ENCODE measurements around the gene EIPR1.
A peak's percentile ranks its signal among the peaks of the same experiment; 100 is the strongest.

EIPR1 gene

DNA sequence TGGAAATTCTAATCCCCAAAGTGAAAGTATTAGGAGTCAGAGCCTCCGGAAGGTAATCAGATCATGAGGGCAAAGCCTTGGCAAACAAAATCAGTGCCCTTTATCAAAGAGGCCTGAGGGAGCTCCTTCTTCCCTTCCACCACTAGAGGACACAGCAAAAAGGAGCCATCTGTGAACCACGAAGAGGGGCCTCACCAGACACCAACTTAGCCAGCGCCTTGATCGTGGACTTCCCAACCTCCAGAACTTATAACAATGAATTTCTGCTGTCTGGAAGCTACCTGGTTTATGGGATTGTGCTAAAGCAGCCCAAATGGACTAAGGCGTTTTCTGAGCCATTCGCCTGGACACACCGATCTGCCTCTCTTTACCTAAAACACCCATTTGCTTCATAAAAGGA, 133.1 kb downstream of the EIPR1 start:
- DNase-seq: no peak

DNA sequence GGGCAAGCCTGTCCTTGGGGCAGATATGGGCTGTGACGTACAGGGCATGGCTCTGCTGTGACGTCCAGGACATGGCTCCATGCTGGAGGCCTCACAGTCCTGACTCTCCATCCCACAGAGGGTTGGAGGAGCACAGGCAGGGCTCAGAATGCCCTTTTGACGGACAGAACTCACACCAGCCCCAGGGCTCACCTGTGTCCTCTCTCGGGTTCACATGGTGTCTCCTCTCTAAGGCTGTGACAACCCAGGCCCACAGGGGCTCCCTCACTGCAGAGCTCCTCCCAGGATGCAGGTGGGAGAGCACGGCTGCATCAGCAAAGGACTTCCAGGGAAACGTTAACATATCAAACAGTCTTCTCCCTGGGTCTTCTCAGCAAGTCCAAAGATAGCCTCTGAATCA, 133.8 kb downstream of the EIPR1 start:
- no peak for DNase-seq

GRCh38 chr2:3242747-3243369, 134.8 kb downstream of the EIPR1 start:
- DNase-seq: no peak

DNA sequence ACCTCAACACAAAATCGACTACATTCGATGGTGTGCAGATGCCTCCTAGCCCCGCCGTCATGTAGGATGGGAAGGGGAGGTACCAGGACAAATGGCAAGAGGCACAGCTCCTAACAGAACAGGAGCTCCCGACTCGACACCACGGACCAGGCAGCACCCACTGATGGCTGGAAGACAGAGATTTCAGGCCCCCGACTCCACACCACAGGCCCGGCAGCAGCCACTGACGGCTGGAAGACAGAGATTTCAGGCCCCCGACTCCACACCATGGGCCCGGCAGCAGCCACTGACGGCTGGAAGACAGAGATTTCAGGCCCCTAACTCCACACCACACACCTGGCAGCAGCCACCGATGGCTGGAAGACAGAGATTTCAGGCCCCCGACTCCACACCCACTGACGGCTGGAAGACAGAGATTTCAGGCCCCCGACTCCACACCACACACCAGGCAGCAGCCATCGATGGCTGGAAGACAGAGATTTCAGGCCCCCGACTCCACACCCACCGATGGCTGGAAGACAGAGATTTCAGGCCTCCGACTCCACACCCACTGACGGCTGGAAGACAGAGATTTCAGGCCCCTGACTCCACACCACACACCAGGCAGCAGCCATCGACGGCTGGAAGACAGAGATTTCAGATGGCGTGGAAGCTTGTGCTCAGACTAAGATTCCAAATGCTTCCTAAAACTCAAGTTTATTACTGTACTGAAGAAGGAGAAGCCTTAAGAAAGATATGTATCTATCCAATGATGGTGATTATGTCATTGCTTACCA, 135.5 kb downstream of the EIPR1 start:
- no peak for DNase-seq

GRCh38 chr2:3238951-3239841, 138.4 kb downstream of the EIPR1 start:
- no peak for DNase-seq

DNA sequence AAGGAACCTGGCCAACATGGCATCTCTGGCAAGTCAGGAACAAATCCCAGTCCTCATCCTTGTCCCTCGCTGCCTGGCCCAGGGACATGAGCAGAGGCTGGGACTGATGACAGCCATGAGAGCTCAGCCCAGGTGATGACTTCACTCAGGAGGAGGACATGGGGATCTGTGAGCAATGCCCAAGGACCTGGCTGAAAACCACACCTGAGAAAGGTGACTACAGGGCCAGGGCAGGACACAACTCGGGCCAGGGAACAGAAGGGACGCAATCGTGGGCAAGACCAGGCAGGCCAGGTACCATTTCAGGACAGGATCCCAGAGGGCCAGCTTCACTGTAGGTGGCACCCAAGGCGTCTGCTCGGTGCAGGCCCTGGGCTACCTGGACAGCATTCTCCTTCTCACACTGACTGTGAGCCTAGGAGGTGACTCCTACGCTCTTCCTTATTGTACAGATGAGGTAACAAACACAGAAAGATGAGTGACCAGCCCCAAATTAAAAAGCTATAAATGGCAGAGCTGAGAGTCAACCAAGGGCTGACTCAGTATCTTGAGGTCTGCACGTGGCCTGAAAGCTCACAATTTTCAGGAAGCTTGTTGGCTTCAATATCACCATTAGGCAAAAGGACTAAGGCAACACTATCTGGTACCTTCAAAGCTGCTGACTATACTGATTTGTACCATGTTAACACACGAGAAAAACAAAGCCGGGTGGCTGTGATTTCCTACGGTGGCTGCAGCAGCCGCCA, 141.1 kb downstream of the EIPR1 start:
- DNase-seq: no peak

- DNase-seq: no peak
Measured at GRCh38 chr2:3233877-3234276, 143.7 kb downstream of the EIPR1 start.

- no peak for DNase-seq
Measured at GRCh38 chr2:3229221-3229620, 148.4 kb downstream of the EIPR1 start.

- no peak for DNase-seq
Measured at GRCh38 chr2:3224681-3225080, 152.9 kb downstream of the EIPR1 start.

GRCh38 chr2:3223080-3223923, 154.3 kb downstream of the EIPR1 start:
- peak; percentile 87 for DNase-seq

GRCh38 chr2:3222636-3223035, 155.0 kb downstream of the EIPR1 start:
- peak; percentile 77 for DNase-seq

DNA sequence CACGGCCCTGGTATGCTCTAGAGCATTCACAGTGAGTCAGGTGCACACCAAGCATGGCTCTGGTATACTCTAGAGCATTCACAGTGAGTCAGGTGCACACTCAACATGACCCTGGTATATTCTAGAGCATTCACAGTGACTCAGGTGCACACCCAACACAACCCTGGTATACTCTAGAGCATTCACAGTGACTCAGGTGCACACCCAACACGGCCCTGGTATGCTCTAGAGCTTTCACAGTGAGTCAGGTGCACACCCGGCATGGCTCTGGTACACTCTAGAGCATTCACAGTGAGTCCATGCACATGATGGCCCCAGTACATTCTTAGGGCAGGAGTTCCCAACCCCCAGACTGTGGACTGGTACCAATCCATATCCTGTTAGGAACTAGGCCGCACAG, 158.1 kb downstream of the EIPR1 start:
- no peak for DNase-seq

DNA sequence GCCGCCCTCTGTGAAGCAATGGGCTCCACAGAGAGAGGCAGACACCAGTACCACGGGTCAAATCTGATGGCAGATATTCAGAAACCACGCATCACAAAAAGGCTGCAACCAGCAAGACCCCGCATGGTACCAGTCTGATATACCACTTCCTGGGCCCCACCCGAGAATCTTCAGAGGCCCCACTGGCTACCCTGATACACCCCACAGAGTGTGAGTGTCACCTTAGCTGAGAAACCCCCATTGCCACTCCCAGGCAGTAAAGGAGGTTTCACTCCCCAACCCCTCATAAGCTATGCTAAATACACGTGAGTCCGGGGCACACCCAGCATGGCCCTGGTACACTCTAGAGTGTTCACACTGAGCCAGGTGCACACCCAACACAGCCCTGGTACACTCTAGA, 160.0 kb downstream of the EIPR1 start:
- peak; percentile 45 for DNase-seq

GRCh38 chr2:3216841-3217495, 160.7 kb downstream of the EIPR1 start:
- DNase-seq: peak; percentile 4

DNA sequence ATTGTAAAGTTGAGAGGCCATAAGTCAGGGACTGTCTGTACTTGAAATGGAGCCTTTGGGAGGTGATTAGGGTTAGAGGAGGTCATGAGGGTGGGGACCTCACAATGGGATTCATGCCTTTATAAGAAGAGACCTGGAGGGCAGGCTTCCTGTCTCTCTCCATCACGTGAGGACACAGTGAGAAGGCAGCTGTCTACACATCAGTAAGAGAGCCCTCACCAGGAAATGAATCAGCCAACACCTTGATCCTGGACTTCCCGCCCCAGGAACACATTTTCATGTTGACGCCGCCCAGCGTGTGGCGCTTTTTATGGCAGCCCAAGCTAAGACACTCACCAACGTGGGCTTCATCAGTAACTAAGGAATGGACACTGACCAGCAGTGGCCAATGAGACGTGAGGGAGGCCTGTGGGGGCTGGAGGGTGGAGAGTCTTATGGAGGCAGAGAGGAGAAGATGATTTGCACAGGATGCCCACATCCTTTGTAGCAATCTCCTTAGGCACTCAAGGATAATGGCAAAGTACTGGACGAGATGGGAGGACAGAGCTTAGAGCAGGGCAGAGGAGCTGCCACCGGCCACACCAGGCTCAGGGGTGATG, 162.7 kb downstream of the EIPR1 start:
- DNase-seq: peak; percentile 13

GRCh38 chr2:3214065-3214464, 163.6 kb downstream of the EIPR1 start:
- DNase-seq: no peak

DNA sequence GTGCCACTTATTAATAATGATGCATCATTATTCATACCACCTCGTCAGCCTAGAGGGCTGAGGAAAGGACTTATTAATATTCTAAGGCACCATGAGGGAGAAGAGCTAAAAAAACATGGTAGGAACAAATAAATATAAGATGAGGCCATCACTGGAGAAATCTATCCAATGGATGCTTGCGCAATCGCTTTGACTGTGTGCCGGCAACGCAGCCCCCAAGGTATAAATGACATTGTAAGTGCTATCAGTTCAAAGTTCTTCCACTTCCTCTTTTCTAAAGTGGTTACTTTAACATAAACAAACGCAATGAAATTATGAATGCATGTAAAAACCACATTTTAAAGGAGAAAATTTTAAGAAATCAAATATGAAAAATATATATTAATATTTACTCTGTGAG, 164.6 kb downstream of the EIPR1 start:
- DNase-seq: no peak

- DNase-seq: no peak
Measured at GRCh38 chr2:3212061-3212362, 165.6 kb downstream of the EIPR1 start.

DNA sequence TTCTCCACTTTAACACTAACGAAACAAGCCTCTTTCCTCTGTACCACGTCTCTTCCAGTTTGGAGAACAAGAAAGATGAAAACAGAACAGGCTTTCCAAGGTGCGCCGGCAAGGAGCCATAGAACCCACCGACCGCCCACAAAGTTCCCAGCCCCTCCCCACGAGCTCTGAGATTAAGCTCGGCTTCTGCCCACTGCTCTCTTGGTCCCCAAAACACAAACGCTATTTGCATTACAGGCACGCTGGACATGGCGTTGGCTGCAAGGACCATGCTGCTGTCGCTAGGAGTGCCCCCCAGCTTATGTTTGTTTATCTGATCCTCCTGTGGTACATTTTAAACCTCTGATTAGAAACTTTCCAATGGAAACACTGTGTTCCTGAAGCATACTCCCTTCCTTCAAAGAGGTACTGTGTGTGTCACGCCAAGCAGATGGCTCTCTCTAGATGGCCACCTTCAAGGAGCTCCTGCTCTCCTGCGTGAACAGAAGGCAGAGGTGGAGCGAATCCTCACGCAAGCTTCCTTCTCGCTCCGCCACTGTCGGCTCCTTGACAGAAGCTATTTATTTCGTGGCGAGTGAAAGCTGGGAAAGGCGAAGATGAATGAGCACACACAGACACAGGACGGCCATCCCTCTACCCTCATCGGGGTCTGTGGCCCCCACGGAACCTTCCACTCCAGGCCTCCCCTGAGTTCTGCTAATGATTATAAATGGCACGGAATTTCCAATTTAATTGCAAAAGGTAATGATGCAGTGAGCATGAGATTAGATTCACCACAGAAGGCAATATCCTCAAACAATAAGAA, 166.2 kb downstream of the EIPR1 start:
- no peak for DNase-seq

DNA sequence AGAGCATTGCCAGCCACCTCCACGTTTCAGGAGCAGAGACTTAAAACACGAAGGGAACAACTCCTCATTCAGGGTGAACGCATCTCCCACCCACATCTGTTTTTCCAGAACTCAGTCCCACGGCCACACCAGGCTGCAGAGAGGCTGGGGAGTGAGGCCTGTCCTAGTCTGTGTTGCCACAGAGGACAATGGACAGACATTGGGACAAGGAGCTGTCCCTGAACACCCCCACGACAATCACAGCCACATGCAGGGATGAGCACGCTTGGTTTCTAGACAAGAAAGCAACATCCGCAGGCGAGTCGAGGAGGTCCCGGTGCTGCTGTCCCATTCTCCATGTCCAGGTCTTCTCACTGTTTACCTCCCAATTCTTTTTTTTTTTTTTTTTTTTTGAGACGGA, 167.4 kb downstream of the EIPR1 start:
- no peak for DNase-seq

All from activated CD8-positive, alpha-beta memory T cell treated with anti-CD3 and anti-CD28 coated beads, Interleukin-2, amount 50 U/mL, for 48 hours (primary cell).